CD14-positive monocyte (primary cell): ENCODE results near the gene C7. TPM values are rescaled to one million over a fixed set of nuclear protein-coding genes. Genes with fewer than 3 reads are reported as not detected.

Source experiments
- DNase-seq, 3 donors: peaks; one replicate each; pipeline ENCODE4 v3.0.0-alpha.2; 2011 to 2022
- H2AFZ ChIP-seq: 2 replicates; pipeline ENCODE4 v1.6.0; 2012; ENCODE audit warnings: mild to moderate bottlenecking, low read depth, low read length, inconsistent platforms; ENCODE audit not compliant: insufficient read depth, poor library complexity, severe bottlenecking
- H3K27ac ChIP-seq, 2 donors: 1 replicate in 1 of 2; 2 replicates in 1 of 2; pipeline ENCODE4 v1.5.1; 2012 to 2013; ENCODE audit warnings: low read length in 2 of 2, control low read depth in 1 of 2, inconsistent platforms in 1 of 2, low read depth in 1 of 2, mild to moderate bottlenecking in 1 of 2
- H3K27me3 ChIP-seq, 2 donors: one replicate each; pipeline versions ENCODE4 v1.6.0 to v1.6.1; 2011 to 2013; ENCODE audit warnings: low read length in 2 of 2; ENCODE audit not compliant: control insufficient read depth in 2 of 2, insufficient read depth in 2 of 2
- H3K36me3 ChIP-seq, 2 donors: replicated peaks in 1 of 2; 1 replicate in 1 of 2; 2 replicates in 1 of 2; pipeline versions ENCODE4 v1.5.1 to v1.6.1; 2012 to 2013; ENCODE audit warnings: low read length in 2 of 2, control low read depth in 1 of 2, inconsistent platforms in 1 of 2, mild to moderate bottlenecking in 1 of 2; ENCODE audit not compliant: insufficient read depth in 2 of 2, control insufficient read depth in 1 of 2
- H3K4me1 ChIP-seq, 2 donors: 1 replicate in 1 of 2; 2 replicates in 1 of 2; pipeline versions ENCODE4 v1.5.1 to v1.6.1; 2012 to 2013; ENCODE audit warnings: low read length in 2 of 2, control low read depth in 1 of 2, inconsistent platforms in 1 of 2, mild to moderate bottlenecking in 1 of 2, moderate library complexity in 1 of 2; ENCODE audit not compliant: insufficient read depth in 2 of 2, control insufficient read depth in 1 of 2
- H3K4me2 ChIP-seq: replicated peaks from 2 replicates; pipeline ENCODE3; 2012; ENCODE audit warnings: low read length, moderate library complexity, mild to moderate bottlenecking; ENCODE audit not compliant: poor library complexity, severe bottlenecking; ENCODE audit errors: extremely low read depth
- H3K4me3 ChIP-seq, 3 experiments: fragments of 200-600 bp in 1 of 3; sonication (generic) in 1 of 3; replicated peaks in 1 of 3; 1 replicate in 2 of 3; 2 replicates in 1 of 3; pipeline ENCODE4 v1.5.1; 2011 to 2013; ENCODE audit warnings: low read length in 3 of 3, mild to moderate bottlenecking in 3 of 3, control low read depth in 2 of 3, low read depth in 2 of 3, inconsistent platforms in 1 of 3, moderate library complexity in 1 of 3
- H3K79me2 ChIP-seq: 2 replicates; pipeline ENCODE4 v1.6.0; 2012; ENCODE audit warnings: mild to moderate bottlenecking, control low read depth, inconsistent platforms, low read length, moderate library complexity; ENCODE audit not compliant: insufficient read depth
- H3K9ac ChIP-seq: 2 replicates; pipeline ENCODE4 v1.6.0; 2017; ENCODE audit warnings: low read length, mild to moderate bottlenecking; ENCODE audit not compliant: insufficient read depth, poor library complexity, severe bottlenecking
- H3K9me3 ChIP-seq, 2 donors: replicated peaks in 1 of 2; 1 replicate in 1 of 2; 2 replicates in 1 of 2; pipeline versions ENCODE4 v1.5.1 to v1.6.1; 2012 to 2013; ENCODE audit warnings: low read length in 2 of 2, control low read depth in 1 of 2; ENCODE audit not compliant: control insufficient read depth in 1 of 2, insufficient read depth in 1 of 2
- H4K20me1 ChIP-seq: 2 replicates; pipeline ENCODE4 v1.6.0; 2012; ENCODE audit warnings: mild to moderate bottlenecking, low read length, control low read depth, moderate library complexity; ENCODE audit not compliant: insufficient read depth
- H3K27ac Mint-ChIP-seq, 7 donors: one replicate each; pipeline ENCODE4 v1.8.0; 2020; ENCODE audit warnings: mild to moderate bottlenecking in 7 of 7, mixed read lengths in 7 of 7, moderate library complexity in 6 of 7, inconsistent platforms in 2 of 7
- H3K27me3 Mint-ChIP-seq, 3 donors: one replicate each; pipeline ENCODE4 v1.8.0; 2021 to 2022; ENCODE audit warnings: low read depth in 3 of 3, mild to moderate bottlenecking in 3 of 3, mixed read lengths in 3 of 3, moderate library complexity in 3 of 3, inconsistent platforms in 1 of 3
- H3K36me3 Mint-ChIP-seq, 2 donors: one replicate each; pipeline ENCODE4 v1.8.0; 2020; ENCODE audit warnings: mixed read lengths in 2 of 2, inconsistent platforms in 1 of 2, mild to moderate bottlenecking in 1 of 2
- H3K4me1 Mint-ChIP-seq: one replicate; pipeline ENCODE4 v1.8.0; 2020; ENCODE audit warnings: mild to moderate bottlenecking, mixed read lengths
- H3K4me3 Mint-ChIP-seq, 2 donors: one replicate each; pipeline ENCODE4 v1.8.0; 2020; ENCODE audit warnings: mild to moderate bottlenecking in 2 of 2, mixed read lengths in 2 of 2, moderate library complexity in 1 of 2
- H3K9me3 Mint-ChIP-seq, 7 donors: one replicate each; pipeline ENCODE4 v1.8.0; 2020 to 2022; ENCODE audit warnings: mixed read lengths in 7 of 7, mild to moderate bottlenecking in 6 of 7, moderate library complexity in 6 of 7, inconsistent platforms in 2 of 7
- WGBS: methylation state at CpG from one replicate; pipeline ENCODE4 v1.1.5; 2013; ENCODE audit warnings: missing lambda C conversion rate; ENCODE audit not compliant: insufficient coverage; 5-methylcytosine and 5-hydroxymethylcytosine counted together
- intact Hi-C, 2 donors: fragments of 100-400 bp; cut with micrococcal nuclease; formaldehyde crosslinking; loops; one replicate each; pipeline versions ENCODE4 v1.15.0 to v1.15.1; 2023
- polyA plus RNA-seq, 3 donors: library from polyadenylated mRNA; depleted of rRNA in 1 of 3; unstranded in 2 of 3; stranded (reverse) in 1 of 3; fragments of 300-500 nt in 2 of 3; fragments of >200 nt in 1 of 3; fragmentation: Illumina TruSeq in 2 of 3; gene quantifications; 1 replicate in 2 of 3; 2 replicates in 1 of 3; pipeline ENCODE4 v1.2.3, GENCODE V29; 2012 to 2021
- TF ChIP-seq, protein P1 (sequence below): fragments of 200-600 bp; IDR thresholded peaks from one replicate; pipeline ENCODE4 v1.8.0; 2022; ENCODE audit warnings: antibody characterized with exemption, mild to moderate bottlenecking

C7 gene
- polyA plus RNA-seq, 3 donors: 0.12 TPM; not detected in 2

DNA sequence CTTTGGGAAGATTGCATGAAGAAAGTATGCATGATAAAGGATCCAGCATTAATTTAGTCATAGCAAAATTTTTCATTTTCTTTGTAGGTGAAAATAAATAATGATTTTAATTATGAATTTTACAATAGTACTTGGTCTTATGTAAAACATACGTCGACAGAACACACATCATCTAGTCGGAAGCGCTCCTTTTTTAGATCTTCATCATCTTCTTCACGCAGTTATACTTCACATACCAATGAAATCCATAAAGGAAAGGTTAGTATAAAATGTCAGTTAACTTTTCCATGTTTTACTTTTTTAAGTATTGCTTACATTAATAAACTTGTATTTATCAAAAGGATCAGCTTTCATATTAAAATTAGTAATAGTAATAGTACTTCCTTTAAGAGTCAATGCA lies 35.8 kb downstream of the C7 start:
- Histone ChIP-seq H3K4me1 (no peaks in the 10 kb centered on the region), H3K27ac (no peak overlapping the region), H2AFZ (no peak overlapping the region), H3K27me3 (no peaks in the 10 kb centered on the region), H3K4me3 (no peak overlapping the region), H3K79me2 (no peaks in the 10 kb centered on the region), H4K20me1 (no peaks in the 10 kb centered on the region), H3K9me3 (no peaks in the 10 kb centered on the region), H3K4me2 (no peak overlapping the region), H3K9ac (no peak overlapping the region), H3K36me3 (no peaks in the 10 kb centered on the region)
- no CpG with 5 or more reads among the region's 5 CpGs for WGBS
- TF ChIP-seq, protein P1, sequence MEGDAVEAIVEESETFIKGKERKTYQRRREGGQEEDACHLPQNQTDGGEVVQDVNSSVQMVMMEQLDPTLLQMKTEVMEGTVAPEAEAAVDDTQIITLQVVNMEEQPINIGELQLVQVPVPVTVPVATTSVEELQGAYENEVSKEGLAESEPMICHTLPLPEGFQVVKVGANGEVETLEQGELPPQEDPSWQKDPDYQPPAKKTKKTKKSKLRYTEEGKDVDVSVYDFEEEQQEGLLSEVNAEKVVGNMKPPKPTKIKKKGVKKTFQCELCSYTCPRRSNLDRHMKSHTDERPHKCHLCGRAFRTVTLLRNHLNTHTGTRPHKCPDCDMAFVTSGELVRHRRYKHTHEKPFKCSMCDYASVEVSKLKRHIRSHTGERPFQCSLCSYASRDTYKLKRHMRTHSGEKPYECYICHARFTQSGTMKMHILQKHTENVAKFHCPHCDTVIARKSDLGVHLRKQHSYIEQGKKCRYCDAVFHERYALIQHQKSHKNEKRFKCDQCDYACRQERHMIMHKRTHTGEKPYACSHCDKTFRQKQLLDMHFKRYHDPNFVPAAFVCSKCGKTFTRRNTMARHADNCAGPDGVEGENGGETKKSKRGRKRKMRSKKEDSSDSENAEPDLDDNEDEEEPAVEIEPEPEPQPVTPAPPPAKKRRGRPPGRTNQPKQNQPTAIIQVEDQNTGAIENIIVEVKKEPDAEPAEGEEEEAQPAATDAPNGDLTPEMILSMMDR: no peak
- Mint-ChIP-seq H3K27ac (no peak overlapping the region), H3K27me3 (peaks cover 0 to 5% (median 4%) of the 10 kb centered on the region in 3 donors), H3K4me3 (no peak overlapping the region), H3K4me1 (no peaks in the 10 kb centered on the region), H3K9me3 (no peaks in the 10 kb centered on the region), H3K36me3 (no peaks in the 10 kb centered on the region)
- DNase-seq: no peak
- intact Hi-C loops: no loop called here

GRCh38 chr5:40955313-40955712 lies 46.0 kb downstream of the C7 start:
- H4K20me1 ChIP-seq: no peaks in the 10 kb centered on the region
- H3K27ac Mint-ChIP-seq: no peak overlapping the region
- H3K27me3 Mint-ChIP-seq: no peaks in the 10 kb centered on the region
- H3K27ac ChIP-seq: no peak overlapping the region
- DNase-seq: no peak
- intact Hi-C loops: no loop called here
- no peak overlapping the region for H3K4me3 Mint-ChIP-seq
- no peak overlapping the region for H3K4me3 ChIP-seq
- no peaks in the 10 kb centered on the region for H3K4me1 Mint-ChIP-seq
- H3K4me2 ChIP-seq: no peak overlapping the region
- no peaks in the 10 kb centered on the region for H3K36me3 Mint-ChIP-seq
- no peaks in the 10 kb centered on the region for H3K27me3 ChIP-seq
- H3K79me2 ChIP-seq: no peaks in the 10 kb centered on the region
- WGBS: 100% methylated on average over 2 of the region's 5 CpGs
- H3K9me3 ChIP-seq: peaks cover 0 to 4% of the 10 kb centered on the region in 2 donors
- no peaks in the 10 kb centered on the region for H3K4me1 ChIP-seq
- TF ChIP-seq, protein P1: no peak
- H3K9me3 Mint-ChIP-seq: peaks cover 0 to 12% (median 4%) of the 10 kb centered on the region in 7 donors
- H3K9ac ChIP-seq: no peak overlapping the region
- H3K36me3 ChIP-seq: no peaks in the 10 kb centered on the region
- H2AFZ ChIP-seq: no peak overlapping the region
